ENCODE measurements around the gene PIGT.

PIGT gene

GRCh38 chr20:45408646-45409213 lies 7.2 kb upstream of the PIGT start:
- H3K27me3 ChIP-seq (ENCODE audit: control insufficient read depth in 5 of 5, insufficient read depth in 4 of 5, low read length in 5 of 5), result peaks cover 0 to 4% (median 2%) of the 10 kb centered on the region in 5 donors
- peak overlapping the region in 2 of 5 donors; percentile 38 to 84 for H3K4me3 ChIP-seq (ENCODE audit: low read depth in 1 of 5, low read length in 5 of 5)

GRCh38 chr20:45409521-45410272 lies 6.2 kb upstream of the PIGT start:
- Histone ChIP-seq H3K27ac (ENCODE audit: low read depth, low read length) (no peak overlapping the region), H3K9ac (ENCODE audit: low read length in 5 of 5) (no peak overlapping the region), H3K36me3 (ENCODE audit: control insufficient read depth in 5 of 5, insufficient read depth in 5 of 5, low read length in 5 of 5) (peaks cover 6 to 26% (median 18%) of the 10 kb centered on the region in 5 donors), H3K4me1 (ENCODE audit: control insufficient read depth in 5 of 5, insufficient read depth in 5 of 5, low read length in 5 of 5) (peaks cover 4 to 34% (median 29%) of the 10 kb centered on the region in 5 donors), H3K4me3 (ENCODE audit: low read depth in 1 of 5, low read length in 5 of 5) (no peak overlapping the region), H3K27me3 (ENCODE audit: control insufficient read depth in 5 of 5, insufficient read depth in 4 of 5, low read length in 5 of 5) (peaks cover 0 to 3% (median 2%) of the 10 kb centered on the region in 5 donors), H3K9me3 (ENCODE audit: control insufficient read depth in 5 of 5, low read length in 5 of 5) (no peaks in the 10 kb centered on the region)

More at GRCh38 chr20:45408646-45409213, 7.2 kb upstream of the PIGT start:
- H3K27ac ChIP-seq (ENCODE audit: low read depth, low read length), result peak overlapping the region; percentile 76
- peaks cover 6 to 26% (median 18%) of the 10 kb centered on the region in 5 donors for H3K36me3 ChIP-seq (ENCODE audit: control insufficient read depth in 5 of 5, insufficient read depth in 5 of 5, low read length in 5 of 5)
- peaks cover 6 to 34% (median 29%) of the 10 kb centered on the region in 5 donors for H3K4me1 ChIP-seq (ENCODE audit: control insufficient read depth in 5 of 5, insufficient read depth in 5 of 5, low read length in 5 of 5)
- no peak overlapping the region for H3K9ac ChIP-seq (ENCODE audit: low read length in 5 of 5)
- H3K9me3 ChIP-seq (ENCODE audit: control insufficient read depth in 5 of 5, low read length in 5 of 5), result no peaks in the 10 kb centered on the region

GRCh38 chr20:45410887-45411286 lies 5.1 kb upstream of the PIGT start:
- H3K27ac ChIP-seq (ENCODE audit: low read depth, low read length), result no peak overlapping the region
- peaks cover 0 to 2% (median 0%) of the 10 kb centered on the region in 5 donors for H3K27me3 ChIP-seq (ENCODE audit: control insufficient read depth in 5 of 5, insufficient read depth in 4 of 5, low read length in 5 of 5)
- peaks cover 2 to 34% (median 27%) of the 10 kb centered on the region in 5 donors for H3K4me1 ChIP-seq (ENCODE audit: control insufficient read depth in 5 of 5, insufficient read depth in 5 of 5, low read length in 5 of 5)
- H3K9ac ChIP-seq (ENCODE audit: low read length in 5 of 5), result no peak overlapping the region
- no peaks in the 10 kb centered on the region for H3K9me3 ChIP-seq (ENCODE audit: control insufficient read depth in 5 of 5, low read length in 5 of 5)
- H3K4me3 ChIP-seq (ENCODE audit: low read depth in 1 of 5, low read length in 5 of 5), result no peak overlapping the region
- H3K36me3 ChIP-seq (ENCODE audit: control insufficient read depth in 5 of 5, insufficient read depth in 5 of 5, low read length in 5 of 5), result peaks cover 6 to 26% (median 18%) of the 10 kb centered on the region in 5 donors

GRCh38 chr20:45412653-45413052 lies 3.3 kb upstream of the PIGT start:
- Histone ChIP-seq H3K9me3 (ENCODE audit: control insufficient read depth in 5 of 5, low read length in 5 of 5) (no peaks in the 10 kb centered on the region), H3K4me3 (ENCODE audit: low read depth in 1 of 5, low read length in 5 of 5) (no peak overlapping the region), H3K27me3 (ENCODE audit: control insufficient read depth in 5 of 5, insufficient read depth in 4 of 5, low read length in 5 of 5) (no peaks in the 10 kb centered on the region), H3K4me1 (ENCODE audit: control insufficient read depth in 5 of 5, insufficient read depth in 5 of 5, low read length in 5 of 5) (peaks cover 4 to 32% (median 29%) of the 10 kb centered on the region in 5 donors), H3K9ac (ENCODE audit: low read length in 5 of 5) (no peak overlapping the region), H3K36me3 (ENCODE audit: control insufficient read depth in 5 of 5, insufficient read depth in 5 of 5, low read length in 5 of 5) (peaks cover 6 to 26% (median 18%) of the 10 kb centered on the region in 5 donors), H3K27ac (ENCODE audit: low read depth, low read length) (no peak overlapping the region)

- Histone ChIP-seq H3K27ac (ENCODE audit: low read depth, low read length) (no peak overlapping the region), H3K4me1 (ENCODE audit: control insufficient read depth in 5 of 5, insufficient read depth in 5 of 5, low read length in 5 of 5) (peaks cover 4 to 29% (median 21%) of the 10 kb centered on the region in 5 donors), H3K4me3 (ENCODE audit: low read depth in 1 of 5, low read length in 5 of 5) (no peak overlapping the region), H3K9me3 (ENCODE audit: control insufficient read depth in 5 of 5, low read length in 5 of 5) (no peaks in the 10 kb centered on the region), H3K36me3 (ENCODE audit: control insufficient read depth in 5 of 5, insufficient read depth in 5 of 5, low read length in 5 of 5) (peaks cover 6 to 27% (median 22%) of the 10 kb centered on the region in 5 donors), H3K27me3 (ENCODE audit: control insufficient read depth in 5 of 5, insufficient read depth in 4 of 5, low read length in 5 of 5) (no peaks in the 10 kb centered on the region), H3K9ac (ENCODE audit: low read length in 5 of 5) (no peak overlapping the region)
These were observed 2.5 kb upstream of the PIGT start for GRCh38 chr20:45413479-45413878.

- peak overlapping the region in 4 of 5 donors; percentile 77 to 96 (median 91) for H3K9ac ChIP-seq (ENCODE audit: low read length in 5 of 5)
- H3K4me1 ChIP-seq (ENCODE audit: control insufficient read depth in 5 of 5, insufficient read depth in 5 of 5, low read length in 5 of 5), result peaks cover 4 to 34% (median 25%) of the 10 kb centered on the region in 5 donors
- H3K36me3 ChIP-seq (ENCODE audit: control insufficient read depth in 5 of 5, insufficient read depth in 5 of 5, low read length in 5 of 5), result peaks cover 8 to 38% (median 35%) of the 10 kb centered on the region in 5 donors
- H3K9me3 ChIP-seq (ENCODE audit: control insufficient read depth in 5 of 5, low read length in 5 of 5), result no peaks in the 10 kb centered on the region
- H3K27me3 ChIP-seq (ENCODE audit: control insufficient read depth in 5 of 5, insufficient read depth in 4 of 5, low read length in 5 of 5), result no peaks in the 10 kb centered on the region
- H3K4me3 ChIP-seq (ENCODE audit: low read depth in 1 of 5, low read length in 5 of 5), result peak overlapping the region; percentile 91 to 97 (median 91)
- H3K27ac ChIP-seq (ENCODE audit: low read depth, low read length), result no peak overlapping the region
These were observed 976 bp downstream of the PIGT start for GRCh38 chr20:45416917-45417316.

- Histone ChIP-seq H3K4me1 (ENCODE audit: control insufficient read depth in 5 of 5, insufficient read depth in 5 of 5, low read length in 5 of 5) (peaks cover 4 to 34% (median 25%) of the 10 kb centered on the region in 5 donors), H3K4me3 (ENCODE audit: low read depth in 1 of 5, low read length in 5 of 5) (peak overlapping the region in 1 of 5 donors; percentile 11), H3K27me3 (ENCODE audit: control insufficient read depth in 5 of 5, insufficient read depth in 4 of 5, low read length in 5 of 5) (no peaks in the 10 kb centered on the region), H3K9me3 (ENCODE audit: control insufficient read depth in 5 of 5, low read length in 5 of 5) (no peaks in the 10 kb centered on the region), H3K27ac (ENCODE audit: low read depth, low read length) (peak overlapping the region; percentile 62), H3K9ac (ENCODE audit: low read length in 5 of 5) (no peak overlapping the region), H3K36me3 (ENCODE audit: control insufficient read depth in 5 of 5, insufficient read depth in 5 of 5, low read length in 5 of 5) (peaks cover 14 to 60% (median 56%) of the 10 kb centered on the region in 5 donors)
These were observed 3.5 kb downstream of the PIGT start for GRCh38 chr20:45419188-45420091.

- Histone ChIP-seq H3K9ac (ENCODE audit: low read length in 5 of 5) (no peak overlapping the region), H3K27ac (ENCODE audit: low read depth, low read length) (peak overlapping the region; percentile 24), H3K27me3 (ENCODE audit: control insufficient read depth in 5 of 5, insufficient read depth in 4 of 5, low read length in 5 of 5) (no peaks in the 10 kb centered on the region), H3K4me3 (ENCODE audit: low read depth in 1 of 5, low read length in 5 of 5) (no peak overlapping the region), H3K36me3 (ENCODE audit: control insufficient read depth in 5 of 5, insufficient read depth in 5 of 5, low read length in 5 of 5) (peaks cover 17 to 65% (median 61%) of the 10 kb centered on the region in 5 donors), H3K4me1 (ENCODE audit: control insufficient read depth in 5 of 5, insufficient read depth in 5 of 5, low read length in 5 of 5) (peaks cover 4 to 34% (median 24%) of the 10 kb centered on the region in 5 donors), H3K9me3 (ENCODE audit: control insufficient read depth in 5 of 5, low read length in 5 of 5) (no peaks in the 10 kb centered on the region)
These were observed 4.2 kb downstream of the PIGT start for GRCh38 chr20:45420125-45420524.

GRCh38 chr20:45423700-45424099 lies 7.8 kb downstream of the PIGT start:
- no peak overlapping the region for H3K4me3 ChIP-seq (ENCODE audit: low read depth in 1 of 5, low read length in 5 of 5)
- no peak overlapping the region for H3K27ac ChIP-seq (ENCODE audit: low read depth, low read length)
- no peaks in the 10 kb centered on the region for H3K27me3 ChIP-seq (ENCODE audit: control insufficient read depth in 5 of 5, insufficient read depth in 4 of 5, low read length in 5 of 5)
- no peak overlapping the region for H3K9ac ChIP-seq (ENCODE audit: low read length in 5 of 5)
- H3K36me3 ChIP-seq (ENCODE audit: control insufficient read depth in 5 of 5, insufficient read depth in 5 of 5, low read length in 5 of 5), result peaks cover 17 to 75% (median 65%) of the 10 kb centered on the region in 5 donors
- peaks cover 1 to 26% (median 11%) of the 10 kb centered on the region in 5 donors for H3K4me1 ChIP-seq (ENCODE audit: control insufficient read depth in 5 of 5, insufficient read depth in 5 of 5, low read length in 5 of 5)
- no peaks in the 10 kb centered on the region for H3K9me3 ChIP-seq (ENCODE audit: control insufficient read depth in 5 of 5, low read length in 5 of 5)

Data from subcutaneous abdominal adipose tissue (tissue), 5 donors.